A549 (cell line): ENCODE results near the gene STARD4.

ENCODE experiments used
- CTCF ChIP-seq: fragments of >200 bp; sonication (Bioruptor Twin); formaldehyde crosslinking; IDR thresholded peaks from 3 replicates; pipeline ENCODE4 v1.5.1; 2016
- EP300 ChIP-seq, 2 experiments: fragments of >200 bp; sonication (Bioruptor Twin); formaldehyde crosslinking; IDR thresholded peaks; 2 replicates in 1 of 2; 3 replicates in 1 of 2; pipeline ENCODE4 v1.6.1; 2016 to 2017
- TF ChIP-seq, protein P1 (sequence below): IDR thresholded peaks from 2 replicates; pipeline ENCODE4 v1.6.1; 2012

- TF ChIP-seq CTCF: no peak
- TF ChIP-seq, protein P1, sequence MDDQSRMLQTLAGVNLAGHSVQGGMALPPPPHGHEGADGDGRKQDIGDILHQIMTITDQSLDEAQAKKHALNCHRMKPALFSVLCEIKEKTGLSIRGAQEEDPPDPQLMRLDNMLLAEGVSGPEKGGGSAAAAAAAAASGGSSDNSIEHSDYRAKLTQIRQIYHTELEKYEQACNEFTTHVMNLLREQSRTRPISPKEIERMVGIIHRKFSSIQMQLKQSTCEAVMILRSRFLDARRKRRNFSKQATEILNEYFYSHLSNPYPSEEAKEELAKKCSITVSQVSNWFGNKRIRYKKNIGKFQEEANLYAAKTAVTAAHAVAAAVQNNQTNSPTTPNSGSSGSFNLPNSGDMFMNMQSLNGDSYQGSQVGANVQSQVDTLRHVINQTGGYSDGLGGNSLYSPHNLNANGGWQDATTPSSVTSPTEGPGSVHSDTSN: no peak
- no peak for TF ChIP-seq EP300 (IDR thresholded peaks at IDR 0.05)
These were observed 33.4 kb downstream of the STARD4 start for GRCh38 chr5:111478898-111479297.
